Neural progenitor cell (in vitro differentiated cells): ENCODE results near the gene EHF. TPM values are rescaled to one million over a fixed set of nuclear protein-coding genes. Genes with fewer than 3 reads are reported as not detected.
A peak's percentile ranks its signal among the peaks of the same experiment; 100 is the strongest.

Experiments
- DNase-seq: peaks from one replicate; pipeline ENCODE4 v3.0.0-alpha.2; 2016; ENCODE audit warnings: low spot score
- H2AFZ ChIP-seq: fragments of 200-600 bp; sonication (generic); replicated peaks from 2 replicates; pipeline ENCODE4 v1.6.1; 2016; ENCODE audit warnings: antibody characterized with exemption
- H3F3A ChIP-seq: fragments of 200-600 bp; sonication (generic); 2 replicates; pipeline ENCODE4 v1.6.1; 2016; ENCODE audit warnings: antibody characterized with exemption, low read depth
- H3K27ac ChIP-seq: fragments of 200-600 bp; sonication (generic); 2 replicates; pipeline ENCODE4 v1.5.1; 2016; ENCODE audit warnings: mild to moderate bottlenecking
- H3K27me3 ChIP-seq: fragments of 200-600 bp; sonication (generic); 2 replicates; pipeline ENCODE4 v1.6.1; 2016; ENCODE audit warnings: mild to moderate bottlenecking, moderate library complexity
- H3K36me3 ChIP-seq: fragments of 200-600 bp; sonication (generic); 2 replicates; pipeline ENCODE4 v1.5.1; 2016
- H3K4me1 ChIP-seq: fragments of 200-600 bp; sonication (generic); 2 replicates; pipeline ENCODE4 v1.6.1; 2016; ENCODE audit warnings: mixed run types
- H3K4me2 ChIP-seq: fragments of 200-600 bp; sonication (generic); 2 replicates; pipeline ENCODE4 v1.6.1; 2016
- H3K4me3 ChIP-seq: fragments of 200-600 bp; sonication (generic); 2 replicates; pipeline ENCODE4 v1.5.1; 2016
- H3K79me2 ChIP-seq: fragments of 200-600 bp; sonication (generic); 2 replicates; pipeline ENCODE4 v1.6.1; 2016; ENCODE audit warnings: low read depth
- H3K9ac ChIP-seq: fragments of 200-600 bp; sonication (generic); 2 replicates; pipeline ENCODE4 v1.6.1; 2016
- H3K9me3 ChIP-seq: fragments of 200-600 bp; sonication (generic); 2 replicates; pipeline ENCODE4 v1.5.1; 2016; ENCODE audit warnings: low read depth
- H4K20me1 ChIP-seq: fragments of 200-600 bp; sonication (generic); 2 replicates; pipeline ENCODE4 v1.6.1; 2016; ENCODE audit warnings: low read depth
- H3K27ac Mint-ChIP-seq: 3 replicates; pipeline ENCODE4 v1.8.0; 2021; ENCODE audit warnings: mixed read lengths
- H3K27me3 Mint-ChIP-seq: 2 replicates; pipeline ENCODE4 v1.8.0; 2022; ENCODE audit warnings: low read depth, mild to moderate bottlenecking, inconsistent platforms, moderate library complexity, mixed read lengths; ENCODE audit not compliant: insufficient read depth
- H3K36me3 Mint-ChIP-seq: 3 replicates; pipeline ENCODE4 v1.8.0; 2021; ENCODE audit warnings: mixed read lengths
- H3K4me1 Mint-ChIP-seq: 3 replicates; pipeline ENCODE4 v1.8.0; 2021; ENCODE audit warnings: mixed read lengths
- H3K4me3 Mint-ChIP-seq: 3 replicates; pipeline ENCODE4 v1.8.0; 2021; ENCODE audit warnings: mild to moderate bottlenecking, moderate library complexity, mixed read lengths
- H3K9me3 Mint-ChIP-seq: 3 replicates; pipeline ENCODE4 v1.8.0; 2020; ENCODE audit warnings: mixed read lengths
- CTCF ChIP-seq: fragments of 200-600 bp; sonication (generic); IDR thresholded peaks from 2 replicates; pipeline ENCODE4 v1.5.1; 2017; ENCODE audit warnings: antibody characterized with exemption, mild to moderate bottlenecking
- EZH2 ChIP-seq: fragments of 200-600 bp; sonication (generic); IDR thresholded peaks from 2 replicates; pipeline ENCODE4 v1.6.1; 2017; ENCODE audit warnings: antibody characterized with exemption, mild to moderate bottlenecking, moderate library complexity
- EZH2phosphoT487 ChIP-seq: fragments of 200-600 bp; sonication (generic); IDR thresholded peaks from 2 replicates; pipeline ENCODE4 v1.6.1; 2017; ENCODE audit warnings: antibody characterized with exemption
- total RNA-seq: library from RNA; depleted of rRNA; stranded (reverse); fragments of >200 nt; gene quantifications from 2 replicates; pipeline ENCODE4 v1.2.3, GENCODE V29; 2015; ENCODE audit warnings: low replicate concordance

The EHF gene
- total RNA-seq, 1 donor from 2014 or later: not detected

DNA sequence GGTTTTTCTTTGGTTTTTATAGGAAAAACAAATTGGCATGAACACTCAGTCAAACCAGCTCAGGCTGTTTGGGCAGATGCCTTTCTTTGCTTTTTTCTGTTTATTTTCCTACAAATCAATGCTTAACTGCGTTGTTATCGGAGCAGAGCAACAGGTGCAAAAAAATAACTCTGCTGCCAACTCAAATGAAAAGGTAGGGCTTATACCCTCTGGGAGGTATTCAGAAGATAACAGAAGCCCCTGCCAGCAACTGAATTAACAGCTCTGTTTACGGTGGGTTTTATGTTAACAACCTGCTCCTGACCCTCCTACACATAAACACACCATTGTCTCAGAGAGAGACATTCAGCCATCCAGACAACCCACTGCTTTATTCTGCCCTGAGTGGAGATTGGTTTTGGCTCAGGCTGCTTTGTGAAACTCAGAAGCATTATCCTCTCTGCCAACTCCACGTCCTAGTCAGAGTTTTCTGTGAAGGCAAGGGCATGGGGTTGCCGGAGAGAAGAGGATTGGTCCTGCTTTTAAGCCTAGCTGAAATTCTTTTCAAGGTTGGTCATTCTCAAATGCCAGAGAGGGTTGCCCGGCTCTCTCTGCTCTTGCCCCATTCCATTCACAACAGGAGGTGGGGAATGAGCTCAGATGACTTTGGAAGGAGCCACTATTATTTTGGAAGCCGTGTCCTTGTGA, 11.4 kb downstream of the EHF start:
- Histone ChIP-seq H3F3A (peaks cover 14% of the 10 kb centered on the region), H3K4me3 (no peak overlapping the region), H3K79me2 (no peaks in the 10 kb centered on the region), H3K4me2 (peak overlapping the region; percentile 45), H3K9me3 (no peaks in the 10 kb centered on the region), H3K27ac (no peak overlapping the region), H3K36me3 (no peaks in the 10 kb centered on the region), H2AFZ (no peak overlapping the region), H3K9ac (no peak overlapping the region), H3K27me3 (no peaks in the 10 kb centered on the region), H4K20me1 (no peaks in the 10 kb centered on the region), H3K4me1 (peaks cover 27% of the 10 kb centered on the region)
- Mint-ChIP-seq H3K4me1 (peaks cover 20% of the 10 kb centered on the region), H3K9me3 (no peaks in the 10 kb centered on the region), H3K36me3 (no peaks in the 10 kb centered on the region), H3K4me3 (no peak overlapping the region), H3K27me3 (peaks cover 2% of the 10 kb centered on the region), H3K27ac (peak overlapping the region; percentile 59)
- DNase-seq: peak; percentile 39
- TF ChIP-seq EZH2: no peak
- no peak for TF ChIP-seq EZH2phosphoT487
- no peak for TF ChIP-seq CTCF

GRCh38 chr11:34633640-34633989, 12.7 kb downstream of the EHF start:
- Histone ChIP-seq H3K4me1 (peaks cover 27% of the 10 kb centered on the region), H3K9me3 (no peaks in the 10 kb centered on the region), H3K36me3 (no peaks in the 10 kb centered on the region), H3F3A (peaks cover 14% of the 10 kb centered on the region), H2AFZ (no peak overlapping the region), H3K79me2 (no peaks in the 10 kb centered on the region), H3K27me3 (no peaks in the 10 kb centered on the region), H3K9ac (no peak overlapping the region), H4K20me1 (no peaks in the 10 kb centered on the region), H3K4me2 (no peak overlapping the region), H3K27ac (no peak overlapping the region), H3K4me3 (no peak overlapping the region)
- Mint-ChIP-seq H3K27ac (no peak overlapping the region), H3K27me3 (peaks cover 2% of the 10 kb centered on the region), H3K36me3 (no peaks in the 10 kb centered on the region), H3K9me3 (no peaks in the 10 kb centered on the region), H3K4me3 (no peak overlapping the region), H3K4me1 (peaks cover 18% of the 10 kb centered on the region)
- no peak for DNase-seq
- TF ChIP-seq EZH2phosphoT487 (no peak), CTCF (no peak), EZH2 (no peak)

DNA sequence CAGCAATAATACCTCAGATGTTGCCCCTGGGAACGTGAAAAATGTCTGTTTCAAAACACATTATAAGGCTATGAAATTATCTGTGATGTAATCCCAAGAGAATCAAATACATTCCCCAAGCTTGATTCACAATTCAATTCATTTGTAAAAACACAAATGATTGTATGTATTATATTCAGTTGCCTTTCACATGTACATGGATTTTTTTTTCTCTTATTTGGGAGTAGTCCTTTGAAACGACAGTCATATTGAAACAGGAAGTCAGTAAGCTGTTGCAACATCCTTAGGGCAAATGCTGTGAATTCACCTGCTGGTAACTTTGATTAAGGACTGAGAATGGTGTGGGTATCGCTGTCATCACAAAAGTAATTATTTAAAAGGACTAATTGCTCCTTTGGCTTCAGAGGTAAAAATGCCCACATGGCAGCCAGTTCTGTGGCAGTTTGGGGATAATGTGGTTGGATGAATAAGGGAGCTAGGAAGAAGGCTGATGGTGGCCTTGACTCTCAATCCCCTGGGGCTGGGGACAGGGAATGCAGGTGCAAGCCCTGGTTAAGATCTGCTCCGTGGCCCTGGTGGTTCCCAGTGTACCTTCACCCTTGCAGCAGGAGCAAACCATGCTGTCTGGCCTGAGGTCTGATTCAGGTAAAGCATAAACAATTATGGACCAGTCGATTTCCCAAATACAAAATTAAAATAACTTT, 13.2 kb downstream of the EHF start:
- H3K4me2 ChIP-seq: no peak overlapping the region
- H3K4me1 ChIP-seq: peaks cover 22% of the 10 kb centered on the region
- H3K9me3 ChIP-seq: no peaks in the 10 kb centered on the region
- DNase-seq: no peak
- no peaks in the 10 kb centered on the region for H3K27me3 ChIP-seq
- H3K9ac ChIP-seq: no peak overlapping the region
- peak overlapping the region; percentile 50 for H3K27ac Mint-ChIP-seq
- no peak for TF ChIP-seq CTCF
- no peak for TF ChIP-seq EZH2phosphoT487
- TF ChIP-seq EZH2: no peak
- no peaks in the 10 kb centered on the region for H3K36me3 Mint-ChIP-seq
- no peak overlapping the region for H3K4me3 ChIP-seq
- H3K9me3 Mint-ChIP-seq: no peaks in the 10 kb centered on the region
- no peaks in the 10 kb centered on the region for H3K79me2 ChIP-seq
- no peaks in the 10 kb centered on the region for H3K36me3 ChIP-seq
- no peak overlapping the region for H3K4me3 Mint-ChIP-seq
- peaks cover 2% of the 10 kb centered on the region for H3K27me3 Mint-ChIP-seq
- H4K20me1 ChIP-seq: no peaks in the 10 kb centered on the region
- no peak overlapping the region for H2AFZ ChIP-seq
- no peak overlapping the region for H3K27ac ChIP-seq
- H3F3A ChIP-seq: peaks cover 14% of the 10 kb centered on the region
- peaks cover 18% of the 10 kb centered on the region for H3K4me1 Mint-ChIP-seq
